ENCODE measurements around the gene ELMO1. TPM values are rescaled to one million over a fixed set of nuclear protein-coding genes. Genes with fewer than 3 reads are reported as not detected.

The ELMO1 gene
- total RNA-seq, 4 donors from 2014 or later: 24.6 to 120 (median 71.9) TPM

DNA sequence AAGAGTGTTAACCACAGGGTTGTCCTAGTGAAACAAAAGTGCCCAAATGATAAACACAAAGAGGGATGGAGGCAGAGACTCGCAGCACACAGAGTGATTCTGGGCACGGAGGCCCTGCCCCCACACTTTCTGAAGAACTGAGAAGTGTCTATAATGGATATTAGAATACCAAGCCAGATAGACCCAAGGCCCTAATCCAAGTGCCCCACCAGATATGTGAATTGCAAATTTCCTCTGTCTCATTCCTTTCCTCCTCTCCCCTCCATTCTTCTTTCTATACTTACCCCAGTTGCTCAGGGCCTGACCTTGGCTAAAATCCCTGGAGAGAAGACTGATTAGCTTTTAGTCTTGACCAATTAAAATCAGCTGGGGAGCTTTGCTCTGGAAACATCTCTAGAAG is 617.6 kb downstream of the ELMO1 start:
- no peaks in the 10 kb centered on the region for H3K9me3 ChIP-seq
- H3K27me3 ChIP-seq: no peaks in the 10 kb centered on the region
- in situ Hi-C loops (cut with MboI; ENCODE audit: low pct_ligation_motif_present in 1 of 4, low pct_unique_long_range_greater_than_20kb in 1 of 4, low sequenced_read_pairs in 3 of 4): no loop called here
- no peak overlapping the region for H3K4me3 ChIP-seq
- 98 to 100% methylated on average over 1 to 2 of the region's 2 CpGs for WGBS, 2 donors (ENCODE audit: low coverage in 1 of 2)
- TF ChIP-seq, protein P1, sequence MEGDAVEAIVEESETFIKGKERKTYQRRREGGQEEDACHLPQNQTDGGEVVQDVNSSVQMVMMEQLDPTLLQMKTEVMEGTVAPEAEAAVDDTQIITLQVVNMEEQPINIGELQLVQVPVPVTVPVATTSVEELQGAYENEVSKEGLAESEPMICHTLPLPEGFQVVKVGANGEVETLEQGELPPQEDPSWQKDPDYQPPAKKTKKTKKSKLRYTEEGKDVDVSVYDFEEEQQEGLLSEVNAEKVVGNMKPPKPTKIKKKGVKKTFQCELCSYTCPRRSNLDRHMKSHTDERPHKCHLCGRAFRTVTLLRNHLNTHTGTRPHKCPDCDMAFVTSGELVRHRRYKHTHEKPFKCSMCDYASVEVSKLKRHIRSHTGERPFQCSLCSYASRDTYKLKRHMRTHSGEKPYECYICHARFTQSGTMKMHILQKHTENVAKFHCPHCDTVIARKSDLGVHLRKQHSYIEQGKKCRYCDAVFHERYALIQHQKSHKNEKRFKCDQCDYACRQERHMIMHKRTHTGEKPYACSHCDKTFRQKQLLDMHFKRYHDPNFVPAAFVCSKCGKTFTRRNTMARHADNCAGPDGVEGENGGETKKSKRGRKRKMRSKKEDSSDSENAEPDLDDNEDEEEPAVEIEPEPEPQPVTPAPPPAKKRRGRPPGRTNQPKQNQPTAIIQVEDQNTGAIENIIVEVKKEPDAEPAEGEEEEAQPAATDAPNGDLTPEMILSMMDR (IDR thresholded peaks at IDR 0.05): no peak
- no peak for TF ChIP-seq POLR2AphosphoS5 (IDR thresholded peaks at IDR 0.05)
- TF ChIP-seq EP300 (IDR thresholded peaks at IDR 0.05; ENCODE audit: low read depth): no peak
- TF ChIP-seq POLR2A (IDR thresholded peaks at IDR 0.05): no peak
- no peak for DNase-seq
- intact Hi-C loops (cut with DNase I; ENCODE audit: low total_unique reads): no loop called here
- H3K27ac ChIP-seq: no peak overlapping the region
- H3K36me3 ChIP-seq: no peaks in the 10 kb centered on the region
- no peaks in the 10 kb centered on the region for H3K4me1 ChIP-seq

DNA sequence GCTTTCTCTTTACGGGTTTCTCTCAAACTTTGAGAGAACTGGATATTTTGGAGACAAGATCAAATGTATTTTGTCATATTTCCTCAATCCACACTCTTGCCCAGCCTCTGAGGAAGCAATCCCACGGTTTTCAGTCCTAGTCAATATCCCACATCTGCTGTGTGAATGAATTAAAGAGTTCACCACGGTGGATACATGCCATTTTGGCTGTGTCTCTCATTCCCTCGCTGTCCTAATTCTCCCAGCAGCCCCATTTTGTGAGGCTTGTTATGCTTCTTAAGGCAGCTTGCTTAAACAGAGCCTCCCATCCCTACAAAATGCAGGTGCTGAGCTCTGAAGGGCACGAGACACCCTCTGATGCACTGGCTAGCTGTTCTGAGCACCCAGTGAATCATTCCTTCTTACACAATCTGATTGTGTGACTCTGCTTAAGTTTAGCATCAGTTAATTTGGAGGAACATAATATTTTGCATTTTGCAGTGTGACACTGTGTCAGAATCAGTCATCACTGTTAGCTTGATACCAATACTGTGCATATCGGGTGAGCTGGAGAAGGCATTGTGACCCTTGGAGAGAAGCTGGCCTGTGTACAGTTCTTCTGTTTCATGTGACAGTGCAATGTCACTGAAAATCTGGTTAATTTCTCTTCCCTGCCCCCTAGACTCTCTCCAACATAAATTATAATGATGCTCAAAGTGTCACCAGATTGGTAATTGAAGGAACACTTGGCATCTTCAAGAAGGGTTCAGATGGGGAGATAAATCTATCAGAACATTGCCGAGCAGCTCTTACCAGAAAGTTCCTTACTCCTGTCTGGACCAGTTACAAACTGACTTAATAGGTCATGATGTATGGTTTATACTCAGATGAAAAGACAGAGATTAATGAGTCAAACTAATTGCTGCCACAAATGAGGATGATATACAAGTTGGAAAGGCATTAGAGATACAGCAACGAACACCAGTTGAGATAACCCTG is 620.6 kb downstream of the ELMO1 start:
- H3K4me3 ChIP-seq: no peak overlapping the region
- WGBS, 2 donors (ENCODE audit: low coverage in 1 of 2): 73 to 86% methylated on average over 6 to 8 of the region's 8 CpGs
- no peak for DNase-seq
- no peak overlapping the region for H3K27ac ChIP-seq
- in situ Hi-C loops (cut with MboI; ENCODE audit: low pct_ligation_motif_present in 1 of 4, low pct_unique_long_range_greater_than_20kb in 1 of 4, low sequenced_read_pairs in 3 of 4): no loop called here
- H3K9me3 ChIP-seq: no peaks in the 10 kb centered on the region
- H3K36me3 ChIP-seq: no peaks in the 10 kb centered on the region
- H3K4me1 ChIP-seq: no peaks in the 10 kb centered on the region
- no peaks in the 10 kb centered on the region for H3K27me3 ChIP-seq
- TF ChIP-seq POLR2AphosphoS5 (IDR thresholded peaks at IDR 0.05) (no peak), EP300 (IDR thresholded peaks at IDR 0.05; ENCODE audit: low read depth) (no peak), POLR2A (IDR thresholded peaks at IDR 0.05) (no peak)
- TF ChIP-seq, protein P1 (IDR thresholded peaks at IDR 0.05): no peak
- intact Hi-C loops (cut with DNase I; ENCODE audit: low total_unique reads): no loop called here

DNA sequence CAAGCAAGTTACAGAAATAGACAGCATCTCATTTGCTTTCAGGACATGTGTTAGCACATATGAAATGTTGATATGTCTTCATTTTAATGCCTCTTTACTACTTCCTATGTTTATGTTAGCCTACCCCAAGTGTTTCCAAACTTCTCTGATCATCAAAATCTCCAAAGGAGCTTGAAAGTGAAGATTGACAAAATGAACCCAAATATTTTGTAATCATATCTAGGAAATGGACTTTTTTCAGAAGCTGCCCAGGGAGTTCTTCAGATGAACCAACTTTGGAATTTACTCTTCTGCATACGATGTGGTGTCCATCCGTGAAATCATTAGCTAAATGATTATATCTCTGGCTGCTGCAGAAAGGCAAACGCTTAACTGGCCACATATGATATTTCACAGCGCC is 623.2 kb downstream of the ELMO1 start:
- intact Hi-C loops (cut with DNase I; ENCODE audit: low total_unique reads) (no loop called here), in situ Hi-C loops (cut with MboI; ENCODE audit: low pct_ligation_motif_present in 1 of 4, low pct_unique_long_range_greater_than_20kb in 1 of 4, low sequenced_read_pairs in 3 of 4) (no loop called here)
- no peaks in the 10 kb centered on the region for H3K9me3 ChIP-seq
- WGBS, 2 donors (ENCODE audit: low coverage in 1 of 2): 78 to 93% methylated on average over 4 of the region's 4 CpGs
- no peaks in the 10 kb centered on the region for H3K4me1 ChIP-seq
- H3K27me3 ChIP-seq: no peaks in the 10 kb centered on the region
- TF ChIP-seq, protein P1 (IDR thresholded peaks at IDR 0.05): no peak
- TF ChIP-seq POLR2A (IDR thresholded peaks at IDR 0.05): no peak
- TF ChIP-seq POLR2AphosphoS5 (IDR thresholded peaks at IDR 0.05): no peak
- TF ChIP-seq EP300 (IDR thresholded peaks at IDR 0.05; ENCODE audit: low read depth): no peak
- no peaks in the 10 kb centered on the region for H3K36me3 ChIP-seq
- no peak overlapping the region for H3K27ac ChIP-seq
- H3K4me3 ChIP-seq: no peak overlapping the region
- no peak for DNase-seq

DNA sequence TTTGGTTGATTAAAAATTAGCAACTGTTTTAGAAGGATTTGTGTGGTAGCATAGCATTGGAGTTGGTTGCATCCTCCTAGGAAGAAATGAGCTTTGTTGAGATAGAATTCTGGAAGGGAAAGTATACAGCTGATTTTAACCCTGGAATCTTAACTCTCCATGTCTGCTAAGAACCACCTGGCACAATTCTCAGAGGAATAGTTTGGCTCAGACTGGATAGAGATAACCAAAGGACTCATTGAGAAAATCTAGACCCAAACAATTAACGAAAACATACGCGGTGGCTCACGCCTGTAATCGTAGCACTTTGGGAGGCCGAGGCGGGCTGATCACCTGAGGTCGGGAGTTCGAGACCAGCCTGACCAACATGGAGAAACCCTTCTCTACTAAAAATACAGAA is 625.3 kb downstream of the ELMO1 start:
- in situ Hi-C loops (cut with MboI; ENCODE audit: low pct_ligation_motif_present in 1 of 4, low pct_unique_long_range_greater_than_20kb in 1 of 4, low sequenced_read_pairs in 3 of 4): no loop called here
- intact Hi-C loops (cut with DNase I; ENCODE audit: low total_unique reads): no loop called here
- no peaks in the 10 kb centered on the region for H3K27me3 ChIP-seq
- H3K36me3 ChIP-seq: no peaks in the 10 kb centered on the region
- TF ChIP-seq POLR2AphosphoS5 (IDR thresholded peaks at IDR 0.05) (no peak), POLR2A (IDR thresholded peaks at IDR 0.05) (no peak), EP300 (IDR thresholded peaks at IDR 0.05; ENCODE audit: low read depth) (no peak)
- TF ChIP-seq, protein P1 (IDR thresholded peaks at IDR 0.05): no peak
- no peak overlapping the region for H3K27ac ChIP-seq
- no peaks in the 10 kb centered on the region for H3K9me3 ChIP-seq
- WGBS, 2 donors (ENCODE audit: low coverage in 1 of 2): 96 to 97% methylated on average over 8 to 9 of the region's 9 CpGs
- no peak overlapping the region for H3K4me3 ChIP-seq
- DNase-seq: no peak
- no peaks in the 10 kb centered on the region for H3K4me1 ChIP-seq

All from transverse colon (tissue), 4 donors.